ENCODE measurements around the gene LRRC4C. TPM values are rescaled to one million over a fixed set of nuclear protein-coding genes. Genes with fewer than 3 reads are reported as not detected.
"Not testable (repeated sequence)": the region's sequence is repeated elsewhere in the genome, so short reads cannot be mapped to it uniquely, and the experiment has no call there.

Gene LRRC4C
- total RNA-seq, 4 donors from 2014 or later: 0.19 to 1.1 TPM; not detected in 2

DNA sequence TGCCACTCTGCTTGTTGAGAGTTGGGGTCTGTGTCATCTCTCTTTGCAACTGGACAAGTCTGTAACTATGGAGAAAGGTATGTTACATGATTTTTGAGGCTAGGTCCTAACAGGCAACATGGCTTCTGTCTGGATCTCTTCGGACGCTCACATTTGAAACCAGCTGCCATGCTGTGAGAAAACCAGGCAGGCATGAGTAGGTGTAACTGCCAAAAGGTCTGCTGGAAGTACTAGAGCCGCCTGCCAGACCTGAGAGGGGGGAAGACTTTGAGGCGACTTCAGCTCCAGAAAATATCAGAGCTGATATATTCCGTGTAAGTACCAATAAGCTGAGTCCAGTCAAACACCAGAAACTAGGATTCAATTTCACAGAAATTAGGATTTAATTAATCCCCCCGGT, 579.5 kb downstream of the LRRC4C start:
- TF ChIP-seq, protein P1, sequence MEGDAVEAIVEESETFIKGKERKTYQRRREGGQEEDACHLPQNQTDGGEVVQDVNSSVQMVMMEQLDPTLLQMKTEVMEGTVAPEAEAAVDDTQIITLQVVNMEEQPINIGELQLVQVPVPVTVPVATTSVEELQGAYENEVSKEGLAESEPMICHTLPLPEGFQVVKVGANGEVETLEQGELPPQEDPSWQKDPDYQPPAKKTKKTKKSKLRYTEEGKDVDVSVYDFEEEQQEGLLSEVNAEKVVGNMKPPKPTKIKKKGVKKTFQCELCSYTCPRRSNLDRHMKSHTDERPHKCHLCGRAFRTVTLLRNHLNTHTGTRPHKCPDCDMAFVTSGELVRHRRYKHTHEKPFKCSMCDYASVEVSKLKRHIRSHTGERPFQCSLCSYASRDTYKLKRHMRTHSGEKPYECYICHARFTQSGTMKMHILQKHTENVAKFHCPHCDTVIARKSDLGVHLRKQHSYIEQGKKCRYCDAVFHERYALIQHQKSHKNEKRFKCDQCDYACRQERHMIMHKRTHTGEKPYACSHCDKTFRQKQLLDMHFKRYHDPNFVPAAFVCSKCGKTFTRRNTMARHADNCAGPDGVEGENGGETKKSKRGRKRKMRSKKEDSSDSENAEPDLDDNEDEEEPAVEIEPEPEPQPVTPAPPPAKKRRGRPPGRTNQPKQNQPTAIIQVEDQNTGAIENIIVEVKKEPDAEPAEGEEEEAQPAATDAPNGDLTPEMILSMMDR (IDR thresholded peaks at IDR 0.05): no peak
- TF ChIP-seq POLR2A (IDR thresholded peaks at IDR 0.05): no peak
- H3K4me3 ChIP-seq (ENCODE audit: low read depth, poor library complexity, severe bottlenecking): no peak overlapping the region
- WGBS, 2 donors: 85 to 92% methylated on average over 6 of the region's 6 CpGs
- intact Hi-C loops (cut with DNase I; ENCODE audit: low total_unique reads): no loop called here
- no peak for DNase-seq (ENCODE audit: low spot score in 2 of 2)

DNA sequence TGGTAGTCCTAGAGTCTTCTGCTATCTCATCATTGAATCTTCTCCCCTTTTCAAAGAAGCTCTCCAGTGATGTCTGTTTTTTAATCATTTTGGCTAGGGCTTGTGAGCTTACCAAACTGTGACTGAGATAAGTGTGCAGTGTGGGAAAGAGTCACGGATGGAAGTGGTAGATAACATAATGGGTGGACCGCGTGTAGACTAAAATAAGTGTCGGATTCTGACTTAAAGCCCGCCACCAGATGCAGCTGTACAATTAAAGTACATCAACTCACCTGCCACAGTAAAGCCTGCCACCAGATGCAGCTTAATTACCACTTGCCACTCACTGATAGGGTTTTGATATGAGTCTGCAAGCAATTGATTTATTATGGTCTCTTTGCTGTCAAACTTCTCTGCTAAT, 581.5 kb downstream of the LRRC4C start:
- DNase-seq (ENCODE audit: low spot score in 2 of 2): no peak
- TF ChIP-seq, protein P1 (IDR thresholded peaks at IDR 0.05): no peak
- TF ChIP-seq POLR2A (IDR thresholded peaks at IDR 0.05): no peak
- WGBS, 2 donors: 81 to 92% methylated on average over 5 of the region's 5 CpGs
- no peak overlapping the region for H3K4me3 ChIP-seq (ENCODE audit: low read depth, poor library complexity, severe bottlenecking)
- intact Hi-C loops (cut with DNase I; ENCODE audit: low total_unique reads): no loop called here

GRCh38 chr11:40877256-40877655, 582.2 kb downstream of the LRRC4C start:
- no peak for DNase-seq (ENCODE audit: low spot score in 2 of 2)
- TF ChIP-seq POLR2A (IDR thresholded peaks at IDR 0.05): no peak
- TF ChIP-seq, protein P1 (IDR thresholded peaks at IDR 0.05): no peak
- 79 to 83% methylated on average over 7 of the region's 7 CpGs for WGBS, 2 donors
- intact Hi-C loops (cut with DNase I; ENCODE audit: low total_unique reads): no loop called here
- H3K4me3 ChIP-seq (ENCODE audit: low read depth, poor library complexity, severe bottlenecking): no peak overlapping the region

DNA sequence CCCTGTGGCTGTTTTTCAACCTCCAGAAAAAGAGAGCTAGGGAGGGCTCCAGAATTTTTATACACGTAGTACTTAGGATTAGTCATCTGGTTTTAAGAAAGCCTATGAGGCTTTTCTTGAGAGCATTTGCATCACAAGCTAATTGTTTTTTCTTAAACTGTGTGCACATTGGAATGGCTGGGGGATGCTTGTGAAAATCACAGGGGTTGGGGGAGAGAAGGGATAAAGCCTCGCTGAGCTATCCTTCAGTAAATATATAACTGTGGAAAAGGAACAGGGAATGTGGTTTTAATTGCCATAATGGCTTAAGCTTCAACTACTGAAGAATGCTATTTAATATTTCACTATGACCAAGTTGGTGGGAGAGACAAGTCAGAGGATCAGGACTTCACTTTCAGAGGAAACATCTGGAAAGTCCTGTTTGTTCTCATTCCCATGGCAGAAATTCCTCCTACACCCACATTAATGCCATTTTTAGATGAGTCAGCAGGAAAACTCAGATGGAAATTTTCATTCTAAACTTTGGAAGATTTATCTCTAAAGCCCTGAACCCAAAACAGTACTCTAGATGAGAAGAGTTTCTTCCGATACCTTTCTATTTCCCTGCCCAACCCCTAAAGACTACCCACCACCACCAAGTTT, 591.3 kb downstream of the LRRC4C start:
- no peak overlapping the region for H3K4me3 ChIP-seq (ENCODE audit: low read depth, poor library complexity, severe bottlenecking)
- DNase-seq (ENCODE audit: low spot score in 2 of 2): no peak
- TF ChIP-seq, protein P1 (IDR thresholded peaks at IDR 0.05): no peak
- no peak for TF ChIP-seq POLR2A (IDR thresholded peaks at IDR 0.05)
- WGBS, 2 donors: 27 to 30% methylated on average over 3 of the region's 3 CpGs
- intact Hi-C loops (cut with DNase I; ENCODE audit: low total_unique reads): no loop called here

- 74 to 80% methylated on average over 1 of the region's 1 CpG for WGBS, 2 donors
- DNase-seq (ENCODE audit: low spot score in 2 of 2); intact Hi-C loops (cut with DNase I; ENCODE audit: low total_unique reads); H3K4me3 ChIP-seq (ENCODE audit: low read depth, poor library complexity, severe bottlenecking): not testable (repeated sequence)
Observed at GRCh38 chr11:40857754-40858153, 601.7 kb downstream of the LRRC4C start.

GRCh38 chr11:40842750-40843339, 616.6 kb downstream of the LRRC4C start:
- intact Hi-C loops (cut with DNase I; ENCODE audit: low total_unique reads): no loop called here
- TF ChIP-seq, protein P1 (IDR thresholded peaks at IDR 0.05): no peak
- TF ChIP-seq POLR2A (IDR thresholded peaks at IDR 0.05): no peak
- DNase-seq (ENCODE audit: low spot score in 2 of 2): no peak
- WGBS, 2 donors: 83 to 84% methylated on average over 5 of the region's 5 CpGs
- no peak overlapping the region for H3K4me3 ChIP-seq (ENCODE audit: low read depth, poor library complexity, severe bottlenecking)
